Hypothalamus (tissue), 51 donors: ENCODE results near the gene RASAL3.

Experiments
- DNase-seq, 51 donors: peaks; one replicate each; lab custom pipeline; 2025; lab: John Stamatoyannopoulos, UW

RASAL3 gene

GRCh38 chr19:15450528-15450890 lies 13.8 kb downstream of the RASAL3 start:
- no peak for DNase-seq

GRCh38 chr19:15449620-15450527 lies 14.5 kb downstream of the RASAL3 start, which contains the start of gene WIZ:
Gene WIZ, minus strand, starts transcription at chr19:15449956. Its CDS starts 1,649 bp downstream, at chr19:15448307.
- DNase-seq, result peak; percentile 3 to 85 (median 61)

GRCh38 chr19:15448778-15449619 lies 15.3 kb downstream of the RASAL3 start:
- no peak for DNase-seq

GRCh38 chr19:15448044-15448777 lies 16.1 kb downstream of the RASAL3 start:
- no peak for DNase-seq

GRCh38 chr19:15447057-15447456 lies 17.3 kb downstream of the RASAL3 start:
- DNase-seq, result no peak

- no peak for DNase-seq
Measured at GRCh38 chr19:15445807-15446376, 18.5 kb downstream of the RASAL3 start.

GRCh38 chr19:15445227-15445605 lies 19.1 kb downstream of the RASAL3 start:
- DNase-seq, result no peak

GRCh38 chr19:15444505-15445226 lies 19.7 kb downstream of the RASAL3 start:
- DNase-seq, result no peak

GRCh38 chr19:15443838-15444237 lies 20.5 kb downstream of the RASAL3 start:
- DNase-seq, result peak in 13 of 51 donors; percentile 2 to 43 (median 16)

GRCh38 chr19:15443325-15443724 lies 21.0 kb downstream of the RASAL3 start:
- no peak for DNase-seq

- no peak for DNase-seq
Measured at GRCh38 chr19:15442142-15442920, 22.0 kb downstream of the RASAL3 start.

GRCh38 chr19:15441317-15441716 lies 23.0 kb downstream of the RASAL3 start:
- DNase-seq, result no peak

- DNase-seq, result no peak
Measured at GRCh38 chr19:15439821-15440641, 24.3 kb downstream of the RASAL3 start.

- DNase-seq, result no peak
Measured at GRCh38 chr19:15439078-15439799, 25.1 kb downstream of the RASAL3 start.

GRCh38 chr19:15438577-15438976 lies 25.8 kb downstream of the RASAL3 start:
- DNase-seq, result no peak

GRCh38 chr19:15438124-15438496 lies 26.2 kb downstream of the RASAL3 start:
- no peak for DNase-seq

GRCh38 chr19:15437355-15438123 lies 26.8 kb downstream of the RASAL3 start:
- no peak for DNase-seq
